MM.1S (cell line): ENCODE measurements around the gene SLC22A14.

Experiments used
- EZH2 ChIP-seq: fragments of 300-600 bp; sonication (generic); optimal IDR thresholded peaks from 2 replicates; pipeline ENCODE3; 2017; ENCODE audit warnings: low read depth, mild to moderate bottlenecking, antibody characterized with exemption, low read length, mixed read lengths
- TF ChIP-seq, protein P1 (sequence below): fragments of 300-600 bp; sonication (generic); IDR thresholded peaks from 2 replicates; pipeline ENCODE4 v1.5.1; 2016; ENCODE audit warnings: antibody characterized with exemption, low read length, mixed read lengths

DNA sequence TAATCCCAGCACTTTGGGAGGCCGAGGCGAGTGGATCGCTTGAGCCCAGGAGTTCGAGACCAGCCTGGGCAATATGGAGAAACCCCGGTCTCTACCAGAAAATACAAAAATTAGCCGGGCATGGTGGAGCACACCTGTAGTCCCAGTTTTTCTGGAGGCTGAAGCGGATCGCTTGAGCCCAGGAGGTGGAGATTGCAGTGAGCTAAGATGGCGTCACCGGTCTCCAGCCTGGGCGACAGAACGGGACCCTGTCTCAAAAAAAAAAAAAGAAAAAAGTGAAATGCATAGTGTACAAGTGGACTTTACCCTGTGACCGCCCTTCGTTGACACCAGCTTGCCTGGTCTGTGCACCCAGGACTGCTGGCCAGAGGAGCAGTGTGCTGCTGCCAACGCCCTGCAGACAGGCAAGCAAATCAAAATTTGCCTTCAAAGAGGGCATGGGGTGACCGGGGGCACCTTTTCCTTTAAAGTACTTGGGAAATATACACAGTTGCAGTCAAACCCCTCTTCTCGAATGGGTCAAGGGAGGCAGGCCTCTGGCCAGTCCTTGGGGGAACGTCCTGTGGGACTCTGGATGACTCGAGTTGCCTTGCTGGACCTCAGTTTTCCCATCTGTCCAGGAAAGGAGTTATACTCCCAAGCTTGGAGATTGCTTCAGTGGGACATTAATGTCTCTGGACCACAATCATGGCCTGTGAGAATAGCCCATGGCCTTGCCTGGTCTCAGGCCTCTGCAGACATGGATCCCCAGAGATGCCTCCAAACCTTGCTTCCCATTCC lies 65.5 kb downstream of the SLC22A14 start:
- TF ChIP-seq, protein P1, sequence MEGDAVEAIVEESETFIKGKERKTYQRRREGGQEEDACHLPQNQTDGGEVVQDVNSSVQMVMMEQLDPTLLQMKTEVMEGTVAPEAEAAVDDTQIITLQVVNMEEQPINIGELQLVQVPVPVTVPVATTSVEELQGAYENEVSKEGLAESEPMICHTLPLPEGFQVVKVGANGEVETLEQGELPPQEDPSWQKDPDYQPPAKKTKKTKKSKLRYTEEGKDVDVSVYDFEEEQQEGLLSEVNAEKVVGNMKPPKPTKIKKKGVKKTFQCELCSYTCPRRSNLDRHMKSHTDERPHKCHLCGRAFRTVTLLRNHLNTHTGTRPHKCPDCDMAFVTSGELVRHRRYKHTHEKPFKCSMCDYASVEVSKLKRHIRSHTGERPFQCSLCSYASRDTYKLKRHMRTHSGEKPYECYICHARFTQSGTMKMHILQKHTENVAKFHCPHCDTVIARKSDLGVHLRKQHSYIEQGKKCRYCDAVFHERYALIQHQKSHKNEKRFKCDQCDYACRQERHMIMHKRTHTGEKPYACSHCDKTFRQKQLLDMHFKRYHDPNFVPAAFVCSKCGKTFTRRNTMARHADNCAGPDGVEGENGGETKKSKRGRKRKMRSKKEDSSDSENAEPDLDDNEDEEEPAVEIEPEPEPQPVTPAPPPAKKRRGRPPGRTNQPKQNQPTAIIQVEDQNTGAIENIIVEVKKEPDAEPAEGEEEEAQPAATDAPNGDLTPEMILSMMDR: no peak
- no peak for TF ChIP-seq EZH2
